HCT116 (cell line): ENCODE data around the gene KRT79. TPM values are rescaled to one million over a fixed set of nuclear protein-coding genes. Genes with fewer than 3 reads are reported as not detected.
A peak's percentile ranks its signal among the peaks of the same experiment; 100 is the strongest.

ENCODE experiments used
- ATAC-seq: fragments of 200-7000 bp; cut with Tn5 transposase; 2 replicates; pipeline ENCODE4 v1.9.1; 2020; ENCODE audit warnings: mild to moderate bottlenecking, moderate library complexity
- BruUV-seq: library from RNA; stranded (reverse); fragments of 400-500 nt; replicated peaks from 2 replicates; lab custom pipeline; 2021; lab: Mats Ljungman, UMichigan
- CTCF ChIA-PET: fragments of 300-600 bp; sonication (Branson Sonifier 250); formaldehyde crosslinking; loops from one replicate; lab custom pipeline; 2021; ENCODE audit warnings: antibody characterized with exemption; lab: Charles Lee
- POLR2A ChIA-PET: fragments of 300-600, 350-600 bp; sonication (Branson Sonifier 250); formaldehyde crosslinking; loops from one replicate; lab custom pipeline; 2021; ENCODE audit warnings: antibody characterized with exemption; lab: Charles Lee
- RAD21 ChIA-PET, 2 experiments: fragments of 300-600 bp; sonication (Branson Sonifier 250); formaldehyde crosslinking; loops; one replicate each; lab custom pipeline; 2023; ENCODE audit warnings: low total read pairs in 2 of 2; ENCODE audit not compliant: uncharacterized antibody in 2 of 2, unreplicated experiment in 2 of 2, low non-redundant PET in 1 of 2; lab: Charles Lee
- DNase-seq: peaks from one replicate; pipeline ENCODE4 v3.0.0-alpha.2; 2010; ENCODE audit warnings: low read depth, low spot score
- H2AFZ ChIP-seq: fragments of 200-600 bp; shearing (Covaris generic), sonication (generic); 2 replicates; pipeline ENCODE4 v1.6.1; 2017; ENCODE audit warnings: low read depth, mixed run types, mixed read lengths, antibody characterized with exemption, low read length; ENCODE audit not compliant: poor library complexity, severe bottlenecking
- H3K27ac ChIP-seq: 2 replicates; pipeline ENCODE4 v1.5.1; 2012; ENCODE audit warnings: low read depth, low read length
- H3K27me3 ChIP-seq: fragments of 200-600 bp; sonication (generic); 2 replicates; pipeline ENCODE4 v1.6.1; 2016; ENCODE audit warnings: mixed run types, low read length, mixed read lengths; ENCODE audit not compliant: insufficient read depth
- H3K36me3 ChIP-seq, 2 experiments: fragments of 200-500 bp in 1 of 2; fragments of 200-600 bp in 1 of 2; sonication (Bioruptor generic) in 1 of 2; sonication (generic) in 1 of 2; 2 replicates each; pipeline versions ENCODE4 v1.5.1 to v1.6.1; 2014 to 2016; ENCODE audit warnings: low read length in 2 of 2, inconsistent platforms in 1 of 2, mixed read lengths in 1 of 2, mixed run types in 1 of 2; ENCODE audit not compliant: insufficient read depth in 2 of 2, control insufficient read depth in 1 of 2
- H3K4me1 ChIP-seq, 2 experiments: fragments of 200-600 bp in 1 of 2; sonication (generic) in 1 of 2; 2 replicates each; pipeline versions ENCODE4 v1.5.1 to v1.6.1; 2012 to 2017; ENCODE audit warnings: low read length in 2 of 2, inconsistent platforms in 1 of 2, mild to moderate bottlenecking in 1 of 2, mixed read lengths in 1 of 2, mixed run types in 1 of 2, moderate library complexity in 1 of 2; ENCODE audit not compliant: insufficient read depth in 2 of 2, control insufficient read depth in 1 of 2
- H3K4me2 ChIP-seq: fragments of 200-600 bp; sonication (generic); 2 replicates; pipeline ENCODE4 v1.6.1; 2017; ENCODE audit warnings: mixed run types, low read length, mixed read lengths
- H3K4me3 ChIP-seq, 2 experiments: fragments of 200-600 bp in 1 of 2; sonication (generic) in 1 of 2; replicated peaks in 1 of 2; 2 replicates each; pipeline ENCODE4 v1.5.1; 2011 to 2016; ENCODE audit warnings: low read length in 2 of 2, control low read depth in 1 of 2, low read depth in 1 of 2, mild to moderate bottlenecking in 1 of 2, mixed read lengths in 1 of 2, mixed run types in 1 of 2
- H3K79me2 ChIP-seq: fragments of 200-600 bp; sonication (generic); 2 replicates; pipeline ENCODE4 v1.6.1; 2017; ENCODE audit warnings: mild to moderate bottlenecking, mixed run types, low read length, moderate library complexity, mixed read lengths; ENCODE audit not compliant: insufficient read depth
- H3K9ac ChIP-seq: fragments of 200-600 bp; sonication (generic); 2 replicates; pipeline ENCODE4 v1.6.1; 2016; ENCODE audit warnings: low read length, mixed read lengths
- H3K9me2 ChIP-seq: fragments of 200-600 bp; sonication (generic), shearing (Covaris generic); 2 replicates; pipeline ENCODE4 v1.6.1; 2017; ENCODE audit warnings: mixed run types, mild to moderate bottlenecking, moderate library complexity; ENCODE audit not compliant: insufficient read depth
- H3K9me3 ChIP-seq, 2 experiments: fragments of 200-500 bp in 1 of 2; fragments of 200-600 bp in 1 of 2; sonication (Bioruptor generic) in 1 of 2; sonication (generic) in 1 of 2; 2 replicates each; pipeline ENCODE4 v1.6.1; 2014 to 2017; ENCODE audit warnings: low read length in 2 of 2, mixed read lengths in 2 of 2, inconsistent platforms in 1 of 2, low read depth in 1 of 2, mild to moderate bottlenecking in 1 of 2, mixed run types in 1 of 2, moderate library complexity in 1 of 2; ENCODE audit not compliant: control insufficient read depth in 1 of 2, insufficient read depth in 1 of 2
- H4K20me1 ChIP-seq: fragments of 200-600 bp; sonication (generic), shearing (Covaris generic); 2 replicates; pipeline ENCODE4 v1.6.1; 2017; ENCODE audit warnings: mixed run types, mild to moderate bottlenecking, moderate library complexity; ENCODE audit not compliant: insufficient read depth
- CEBPB ChIP-seq: IDR thresholded peaks from 2 replicates; pipeline ENCODE4 v1.6.1; 2012; ENCODE audit warnings: low read depth
- ELF1 ChIP-seq: IDR thresholded peaks from 2 replicates; pipeline ENCODE4 v1.6.1; 2012; ENCODE audit warnings: low read depth, borderline replicate concordance
- SRF ChIP-seq: IDR thresholded peaks from 2 replicates; pipeline ENCODE4 v1.6.1; 2012; ENCODE audit warnings: low read depth
- ZNF274 ChIP-seq: fragments of 200-500 bp; sonication (Bioruptor generic); IDR thresholded peaks from 2 replicates; pipeline ENCODE4 v1.6.1; 2014; ENCODE audit warnings: mild to moderate bottlenecking, low read depth, low read length, inconsistent platforms
- intact Hi-C: fragments of 100-400 bp; cut with micrococcal nuclease; formaldehyde crosslinking; loops from 2 replicates; pipeline ENCODE4 v1.10.0; 2022
- total RNA-seq: library from RNA; stranded (reverse); gene quantifications from one replicate; pipeline ENCODE4 v1.2.1, GENCODE V29; 2021; ENCODE audit not compliant: unreplicated experiment
- TF ChIP-seq, protein P1 (sequence below): IDR thresholded peaks from 2 replicates; pipeline ENCODE4 v1.6.1; 2012

Gene KRT79
- total RNA-seq, 1 experiment from 2014 or later: not detected

- H4K20me1 ChIP-seq: no peaks in the 10 kb centered on the region
- peak overlapping the region; percentile 26 to 55 for H3K4me3 ChIP-seq
- no peaks in the 10 kb centered on the region for H3K9me2 ChIP-seq
- H3K36me3 ChIP-seq: no peaks in the 10 kb centered on the region
- DNase-seq (no peak), ATAC-seq (no peak)
- ChIA-PET CTCF (interaction anchor here (0.9 to 2.5 kb wide), 11 partner anchors 9 to 731 kb away, joined by 3 to 17 read pairs (median 4); no protein-coding TSS in a partner anchor), POLR2A (interaction anchor here (0.9 to 6.2 kb wide), 5 partner anchors 29 to 727 kb away, joined by 3 to 48 read pairs (median 3); no protein-coding TSS in a partner anchor), RAD21 (interaction anchor here (0.7 kb wide), 2 partner anchors 10 to 88 kb away, joined by 3 read pairs; no protein-coding TSS in a partner anchor)
- intact Hi-C loops: loop anchor here (5.0 kb wide), 4 partner anchors 548 to 728 kb away; no protein-coding TSS in a partner anchor
- H2AFZ ChIP-seq: no peak overlapping the region
- H3K4me2 ChIP-seq: peak overlapping the region; percentile 91
- TSS peak; percentile 91 for BruUV-seq
- TF ChIP-seq SRF (no peak), ELF1 (no peak), CEBPB (no peak), ZNF274 (no peak)
- TF ChIP-seq, protein P1, sequence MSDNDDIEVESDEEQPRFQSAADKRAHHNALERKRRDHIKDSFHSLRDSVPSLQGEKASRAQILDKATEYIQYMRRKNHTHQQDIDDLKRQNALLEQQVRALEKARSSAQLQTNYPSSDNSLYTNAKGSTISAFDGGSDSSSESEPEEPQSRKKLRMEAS: no peak
- H3K27me3 ChIP-seq: no peaks in the 10 kb centered on the region
- H3K4me1 ChIP-seq: peaks cover 66 to 98% of the 10 kb centered on the region in 2 experiments
- peak overlapping the region; percentile 81 for H3K27ac ChIP-seq
- peak overlapping the region; percentile 78 for H3K9ac ChIP-seq
- H3K79me2 ChIP-seq: no peaks in the 10 kb centered on the region
- H3K9me3 ChIP-seq: no peaks in the 10 kb centered on the region
Observed at GRCh38 chr12:52874573-52875435, 40.7 kb upstream of the KRT79 start.
